GM12875 (cell line): ENCODE data around the gene CDH11.

Experiments
- H3K4me3 ChIP-seq: one replicate; pipeline ENCODE4 v1.5.1; 2011; ENCODE audit warnings: low read depth, low read length, control low read depth
- TF ChIP-seq, protein P1 (sequence below): IDR thresholded peaks from 2 replicates; pipeline ENCODE4 v1.5.1; 2011; ENCODE audit warnings: low read depth, mild to moderate bottlenecking, control low read depth, inconsistent platforms, low read length, moderate library complexity, borderline replicate concordance; ENCODE audit not compliant: insufficient read depth

CDH11 gene

DNA sequence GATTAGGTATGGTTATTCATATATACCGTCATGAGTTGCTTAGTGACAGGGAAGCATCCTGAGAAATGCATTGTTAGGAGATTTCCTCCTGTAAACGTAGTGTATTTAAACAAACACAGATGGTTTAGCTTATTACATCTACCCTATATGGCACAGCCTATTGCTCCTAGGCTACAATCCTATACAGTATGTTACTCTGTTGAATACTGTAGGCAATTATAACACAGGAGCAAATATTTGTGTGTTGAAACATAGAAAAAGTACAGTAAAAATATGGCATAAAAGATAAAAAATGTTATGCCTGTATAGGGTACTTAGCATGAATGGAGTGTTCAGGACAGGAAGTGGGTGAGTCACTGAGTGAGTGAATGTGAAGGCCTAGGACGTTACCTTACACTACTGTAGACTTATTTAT, 157.7 kb downstream of the CDH11 start:
- H3K4me3 ChIP-seq, result no peak overlapping the region
- TF ChIP-seq, protein P1, sequence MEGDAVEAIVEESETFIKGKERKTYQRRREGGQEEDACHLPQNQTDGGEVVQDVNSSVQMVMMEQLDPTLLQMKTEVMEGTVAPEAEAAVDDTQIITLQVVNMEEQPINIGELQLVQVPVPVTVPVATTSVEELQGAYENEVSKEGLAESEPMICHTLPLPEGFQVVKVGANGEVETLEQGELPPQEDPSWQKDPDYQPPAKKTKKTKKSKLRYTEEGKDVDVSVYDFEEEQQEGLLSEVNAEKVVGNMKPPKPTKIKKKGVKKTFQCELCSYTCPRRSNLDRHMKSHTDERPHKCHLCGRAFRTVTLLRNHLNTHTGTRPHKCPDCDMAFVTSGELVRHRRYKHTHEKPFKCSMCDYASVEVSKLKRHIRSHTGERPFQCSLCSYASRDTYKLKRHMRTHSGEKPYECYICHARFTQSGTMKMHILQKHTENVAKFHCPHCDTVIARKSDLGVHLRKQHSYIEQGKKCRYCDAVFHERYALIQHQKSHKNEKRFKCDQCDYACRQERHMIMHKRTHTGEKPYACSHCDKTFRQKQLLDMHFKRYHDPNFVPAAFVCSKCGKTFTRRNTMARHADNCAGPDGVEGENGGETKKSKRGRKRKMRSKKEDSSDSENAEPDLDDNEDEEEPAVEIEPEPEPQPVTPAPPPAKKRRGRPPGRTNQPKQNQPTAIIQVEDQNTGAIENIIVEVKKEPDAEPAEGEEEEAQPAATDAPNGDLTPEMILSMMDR, result no peak

DNA sequence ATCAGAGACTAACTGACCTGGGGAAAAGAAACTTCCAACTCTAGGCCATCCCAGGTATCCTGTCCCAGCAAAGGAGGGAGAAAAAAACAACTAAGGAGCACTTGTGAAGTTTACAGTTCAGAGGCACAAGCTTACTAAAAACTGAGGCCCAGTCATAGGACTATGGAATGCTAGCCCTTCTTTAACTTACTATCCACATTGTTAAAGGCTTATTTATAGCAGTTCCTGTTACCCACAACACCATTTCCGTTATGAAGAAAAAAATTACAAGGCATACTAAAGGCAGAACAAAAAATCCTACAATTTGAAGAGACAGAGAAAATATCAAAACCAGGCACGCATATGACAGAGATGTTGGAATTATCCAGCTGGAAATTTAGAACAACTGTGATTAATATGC, 159.1 kb downstream of the CDH11 start:
- TF ChIP-seq, protein P1, result no peak

DNA sequence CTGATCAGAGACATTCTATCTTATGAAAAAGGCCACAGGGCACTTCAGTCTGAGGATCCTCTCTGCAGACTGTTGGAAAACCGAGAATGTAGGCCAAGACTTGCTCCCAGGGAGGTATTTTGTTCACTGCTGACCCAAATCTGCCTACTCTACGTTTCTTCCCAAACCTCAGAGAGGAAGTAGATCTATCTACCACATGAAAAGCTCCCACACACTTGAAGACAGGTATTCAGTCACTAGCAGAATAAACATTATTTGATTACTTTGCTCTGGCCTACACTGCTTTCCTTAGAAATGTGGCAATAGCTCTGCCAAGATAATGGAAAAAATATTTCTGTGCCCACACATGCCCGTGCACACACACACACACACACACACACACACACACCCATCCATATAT, 164.6 kb downstream of the CDH11 start:
- TF ChIP-seq, protein P1, result no peak
- no peak overlapping the region for H3K4me3 ChIP-seq

More for the DNA sequence above, 159.1 kb downstream of the CDH11 start:
- no peak overlapping the region for H3K4me3 ChIP-seq

DNA sequence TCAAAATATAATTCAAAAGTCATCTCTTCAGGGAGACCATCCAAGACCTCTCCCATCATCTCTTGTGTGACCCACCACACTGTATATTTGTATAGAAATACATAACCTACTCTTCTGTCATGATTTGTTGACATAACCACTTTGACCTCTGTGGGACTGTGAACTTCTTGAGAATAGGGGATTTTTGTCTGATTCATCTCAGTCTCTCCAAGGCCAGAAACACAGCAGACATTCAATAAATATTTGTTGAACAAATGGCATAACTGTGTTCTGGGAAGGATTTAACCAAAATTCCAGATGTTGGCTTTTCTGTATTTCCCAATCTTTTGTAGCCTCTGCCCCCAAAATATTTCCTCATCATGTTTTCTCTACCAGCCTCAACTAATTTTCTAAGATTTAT, 169.7 kb downstream of the CDH11 start:
- TF ChIP-seq, protein P1, result no peak
- no peak overlapping the region for H3K4me3 ChIP-seq

DNA sequence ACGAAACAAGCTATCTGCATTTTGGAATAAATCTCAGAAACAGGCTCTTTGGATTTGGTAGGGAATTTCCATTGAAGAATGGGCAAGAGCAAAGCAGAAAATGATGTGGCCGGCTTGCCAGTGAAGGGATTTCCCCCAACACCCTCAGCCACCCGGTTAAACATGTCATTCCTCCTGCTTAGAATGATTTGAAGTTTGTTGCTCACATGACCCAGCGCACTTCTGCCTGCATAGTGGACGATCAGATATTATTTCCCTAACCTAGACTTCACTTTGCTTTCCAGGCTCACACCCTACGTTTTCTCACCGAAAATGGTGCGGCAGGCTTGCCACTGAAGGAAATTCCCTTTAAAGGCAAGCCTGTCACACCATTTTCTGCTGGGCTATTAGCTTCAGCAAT, 170.7 kb downstream of the CDH11 start:
- TF ChIP-seq, protein P1, result no peak
- H3K4me3 ChIP-seq, result no peak overlapping the region

DNA sequence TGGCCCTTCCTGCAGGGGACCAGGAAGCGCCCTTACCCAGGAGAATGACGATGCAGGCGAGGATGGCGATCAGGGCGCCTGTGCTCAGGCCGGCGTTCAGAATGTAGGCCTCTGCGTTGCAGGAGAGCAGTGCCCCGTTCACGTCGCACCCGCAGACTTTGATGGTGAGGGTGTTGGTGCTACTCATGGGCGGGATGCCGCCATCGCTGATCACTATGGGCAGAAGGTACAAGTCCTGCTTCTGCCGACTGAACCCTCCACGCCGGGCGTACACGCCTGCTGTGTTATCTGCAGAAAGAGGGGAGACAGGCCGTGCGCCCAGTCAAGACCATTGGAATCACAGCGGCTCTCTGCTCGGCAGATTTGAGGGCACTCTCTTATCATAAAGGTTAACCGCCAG, 171.1 kb downstream of the CDH11 start:
- TF ChIP-seq, protein P1, result no peak

DNA sequence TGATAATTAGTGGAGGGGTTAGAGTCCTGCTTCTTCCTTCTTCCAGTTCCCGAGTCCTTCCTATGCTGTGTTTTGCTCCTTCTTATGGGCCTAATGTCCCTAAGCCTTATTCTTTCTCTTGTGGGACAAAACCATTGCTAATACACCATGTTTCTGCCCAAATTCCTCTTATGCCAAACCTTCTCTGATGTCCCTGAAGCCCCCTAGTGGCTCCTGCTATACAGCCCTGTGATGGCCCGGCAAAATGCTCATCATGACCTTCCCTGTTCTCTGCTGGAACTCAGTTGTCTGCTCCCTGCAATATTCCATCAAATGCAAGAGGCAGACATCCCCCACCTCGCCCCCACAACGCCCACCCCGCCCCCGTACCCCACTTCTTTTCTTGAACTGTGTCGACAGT, 171.6 kb downstream of the CDH11 start:
- H3K4me3 ChIP-seq, result no peak overlapping the region
- TF ChIP-seq, protein P1, result no peak

More for the DNA sequence above, 171.1 kb downstream of the CDH11 start:
- no peak overlapping the region for H3K4me3 ChIP-seq
